ENCODE data around the gene IKZF5.

The IKZF5 gene

GRCh38 chr10:122955892-122956291, 52.7 kb downstream of the IKZF5 start:
- in situ Hi-C loops (cut with HindIII; ENCODE audit: low pct_unique_long_range_greater_than_20kb, low sequenced_read_pairs), result no loop called here

GRCh38 chr10:122954731-122955050, 53.9 kb downstream of the IKZF5 start:
- in situ Hi-C loops (cut with HindIII; ENCODE audit: low pct_unique_long_range_greater_than_20kb, low sequenced_read_pairs), result no loop called here
- no peak for DNase-seq (ENCODE audit: low read depth in 1 of 2, low spot score in 1 of 2)
- no peak for TF ChIP-seq JUND (IDR thresholded peaks at IDR 0.05; ENCODE audit: low read depth)

More at GRCh38 chr10:122955892-122956291, 52.7 kb downstream of the IKZF5 start:
- DNase-seq (ENCODE audit: low read depth in 1 of 2, low spot score in 1 of 2), result no peak
- no peak for TF ChIP-seq JUND (IDR thresholded peaks at IDR 0.05; ENCODE audit: low read depth)

- in situ Hi-C loops (cut with HindIII; ENCODE audit: low pct_unique_long_range_greater_than_20kb, low sequenced_read_pairs), result no loop called here
- DNase-seq (ENCODE audit: low read depth in 1 of 2, low spot score in 1 of 2), result peak; percentile 81 to 97
- TF ChIP-seq JUND (IDR thresholded peaks at IDR 0.05; ENCODE audit: low read depth), result no peak
Observed at GRCh38 chr10:122953902-122954730, 54.5 kb downstream of the IKZF5 start, which contains the start of gene C10orf88. Gene C10orf88 (minus strand): TSS chr10:122954227. CDS start chr10:122954178, 49 bp downstream.

- in situ Hi-C loops (cut with HindIII; ENCODE audit: low pct_unique_long_range_greater_than_20kb, low sequenced_read_pairs), result no loop called here
- no peak for DNase-seq (ENCODE audit: low read depth in 1 of 2, low spot score in 1 of 2)
- no peak for TF ChIP-seq JUND (IDR thresholded peaks at IDR 0.05; ENCODE audit: low read depth)
Observed at GRCh38 chr10:122949296-122949695, 59.3 kb downstream of the IKZF5 start.

All from T47D (cell line).